Calu3 (cell line): Measurements from ENCODE around the gene DDX5. TPM values are rescaled to one million over a fixed set of nuclear protein-coding genes. Genes with fewer than 3 reads are reported as not detected.

Experiments used
- BruUV-seq: library from RNA; stranded (reverse); fragments of 400-500 nt; replicated peaks from 2 replicates; lab custom pipeline; 2021; lab: Mats Ljungman, UMichigan
- CTCF ChIA-PET: fragments of 300-600 bp; sonication (Branson Sonifier 250); formaldehyde crosslinking; loops from one replicate; lab custom pipeline; 2022; ENCODE audit warnings: antibody characterized with exemption; lab: Charles Lee
- DNase-seq: peaks from one replicate; pipeline ENCODE4 v3.0.0; 2022
- H3K27ac Mint-ChIP-seq: one replicate; pipeline ENCODE4 v1.8.0; 2022; ENCODE audit warnings: mixed read lengths; ENCODE audit not compliant: unreplicated experiment
- H3K27me3 Mint-ChIP-seq: one replicate; pipeline ENCODE4 v1.8.0; 2022; ENCODE audit warnings: mixed read lengths; ENCODE audit not compliant: unreplicated experiment
- H3K36me3 Mint-ChIP-seq: one replicate; pipeline ENCODE4 v1.8.0; 2022; ENCODE audit warnings: mild to moderate bottlenecking, moderate library complexity, mixed read lengths; ENCODE audit not compliant: insufficient read depth, unreplicated experiment
- H3K4me1 Mint-ChIP-seq: one replicate; pipeline ENCODE4 v1.8.0; 2022; ENCODE audit warnings: mild to moderate bottlenecking, low read depth, mixed read lengths; ENCODE audit not compliant: unreplicated experiment
- H3K4me3 Mint-ChIP-seq: one replicate; pipeline ENCODE4 v1.8.0; 2022; ENCODE audit warnings: mild to moderate bottlenecking, low read depth, moderate library complexity, mixed read lengths; ENCODE audit not compliant: unreplicated experiment
- H3K9me3 Mint-ChIP-seq: one replicate; pipeline ENCODE4 v1.8.0; 2022; ENCODE audit warnings: low read depth, mixed read lengths; ENCODE audit not compliant: unreplicated experiment
- intact Hi-C: fragments of 100-400 bp; cut with micrococcal nuclease; formaldehyde crosslinking; loops from one replicate; pipeline ENCODE4 v1.10.0; 2022; ENCODE audit not compliant: unreplicated experiment
- total RNA-seq: library from RNA; stranded (reverse); gene quantifications from 2 replicates; pipeline ENCODE4 v1.2.3, GENCODE V29; 2022
- TF ChIP-seq, protein P1 (sequence below): fragments of 200-600 bp; IDR thresholded peaks from one replicate; pipeline ENCODE4 v1.8.0; 2022; ENCODE audit warnings: antibody characterized with exemption; ENCODE audit not compliant: unreplicated experiment

DDX5 gene
- total RNA-seq, 1 experiment from 2014 or later, result 384 TPM

GRCh38 chr17:64457156-64457555 lies 48.9 kb downstream of the DDX5 start:
- Mint-ChIP-seq H3K4me1 (peaks cover 9% of the 10 kb centered on the region), H3K27me3 (no peaks in the 10 kb centered on the region), H3K27ac (no peak overlapping the region), H3K9me3 (no peaks in the 10 kb centered on the region), H3K4me3 (no peak overlapping the region), H3K36me3 (no peaks in the 10 kb centered on the region)
- BruUV-seq, result no TSS peak
- no peak for DNase-seq
- TF ChIP-seq, protein P1, sequence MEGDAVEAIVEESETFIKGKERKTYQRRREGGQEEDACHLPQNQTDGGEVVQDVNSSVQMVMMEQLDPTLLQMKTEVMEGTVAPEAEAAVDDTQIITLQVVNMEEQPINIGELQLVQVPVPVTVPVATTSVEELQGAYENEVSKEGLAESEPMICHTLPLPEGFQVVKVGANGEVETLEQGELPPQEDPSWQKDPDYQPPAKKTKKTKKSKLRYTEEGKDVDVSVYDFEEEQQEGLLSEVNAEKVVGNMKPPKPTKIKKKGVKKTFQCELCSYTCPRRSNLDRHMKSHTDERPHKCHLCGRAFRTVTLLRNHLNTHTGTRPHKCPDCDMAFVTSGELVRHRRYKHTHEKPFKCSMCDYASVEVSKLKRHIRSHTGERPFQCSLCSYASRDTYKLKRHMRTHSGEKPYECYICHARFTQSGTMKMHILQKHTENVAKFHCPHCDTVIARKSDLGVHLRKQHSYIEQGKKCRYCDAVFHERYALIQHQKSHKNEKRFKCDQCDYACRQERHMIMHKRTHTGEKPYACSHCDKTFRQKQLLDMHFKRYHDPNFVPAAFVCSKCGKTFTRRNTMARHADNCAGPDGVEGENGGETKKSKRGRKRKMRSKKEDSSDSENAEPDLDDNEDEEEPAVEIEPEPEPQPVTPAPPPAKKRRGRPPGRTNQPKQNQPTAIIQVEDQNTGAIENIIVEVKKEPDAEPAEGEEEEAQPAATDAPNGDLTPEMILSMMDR, result no peak
- CTCF ChIA-PET, result no interaction called here
- intact Hi-C loops, result no loop called here

DNA sequence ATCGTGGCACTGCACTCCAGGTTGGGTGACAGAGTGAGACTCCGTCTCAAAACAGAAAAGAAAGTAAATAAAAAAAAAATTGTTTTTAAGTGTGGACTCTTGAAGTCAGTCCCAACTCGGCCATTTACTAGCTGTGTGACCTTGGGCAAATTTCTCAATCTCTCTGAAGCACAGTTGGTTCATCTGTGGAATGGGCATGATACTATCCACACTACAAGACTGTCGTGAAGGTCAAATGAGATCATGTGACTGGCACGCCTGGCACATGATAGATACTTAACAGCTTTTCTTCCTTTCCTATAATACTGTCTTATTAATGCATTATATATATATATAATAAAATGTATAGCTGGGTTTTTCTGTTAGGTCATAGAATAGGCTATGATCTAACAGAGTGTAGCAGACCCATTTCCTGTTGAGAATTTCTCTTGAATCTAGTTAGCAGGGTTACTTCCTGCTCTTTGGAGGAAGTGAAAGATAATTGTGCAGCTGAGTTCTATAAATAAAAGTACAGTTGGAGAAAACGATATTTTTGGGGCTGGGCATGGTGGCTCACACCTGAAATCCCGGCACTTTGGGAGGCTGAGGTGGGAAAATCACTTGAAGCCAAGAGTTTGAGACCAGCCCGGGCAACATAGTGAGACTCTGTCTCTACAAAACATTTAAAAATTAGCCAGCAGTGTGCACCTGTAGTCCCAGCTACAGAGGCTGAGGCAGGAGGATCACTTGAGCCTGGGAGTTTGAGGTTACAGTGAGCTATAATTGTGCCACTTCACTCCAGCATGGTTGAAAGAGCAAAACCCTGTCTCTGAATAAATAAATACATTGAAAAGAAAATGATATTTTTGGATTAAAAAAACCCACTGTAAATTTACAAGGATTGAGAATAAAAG lies 49.9 kb downstream of the DDX5 start:
- BruUV-seq, result no TSS peak
- Mint-ChIP-seq H3K9me3 (no peaks in the 10 kb centered on the region), H3K27me3 (no peaks in the 10 kb centered on the region), H3K36me3 (no peaks in the 10 kb centered on the region), H3K27ac (no peak overlapping the region), H3K4me1 (peaks cover 9% of the 10 kb centered on the region), H3K4me3 (no peak overlapping the region)
- TF ChIP-seq, protein P1, result no peak
- DNase-seq, result no peak
- intact Hi-C loops, result no loop called here
- CTCF ChIA-PET, result no interaction called here

DNA sequence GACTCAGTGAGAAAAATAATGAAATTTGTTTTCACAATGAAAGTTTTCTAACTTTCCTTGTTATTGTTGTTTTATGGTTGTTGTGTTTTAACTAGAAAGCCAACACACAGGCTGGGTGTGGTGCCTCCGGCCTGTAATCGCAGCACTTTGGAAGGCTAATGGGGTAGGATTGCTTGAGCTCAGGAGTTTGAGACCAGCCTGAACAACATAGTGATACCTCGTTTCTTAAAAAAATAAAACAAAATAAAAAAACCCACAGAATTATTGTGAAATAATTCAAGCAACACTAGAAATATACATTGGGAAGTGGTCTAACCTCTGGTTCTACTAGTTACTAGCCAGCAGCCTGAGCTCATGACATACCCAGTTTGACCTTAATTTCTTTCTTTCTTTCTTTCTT lies 56.5 kb downstream of the DDX5 start:
- Mint-ChIP-seq H3K9me3 (no peaks in the 10 kb centered on the region), H3K27me3 (no peaks in the 10 kb centered on the region), H3K4me3 (no peak overlapping the region), H3K4me1 (no peaks in the 10 kb centered on the region), H3K36me3 (no peaks in the 10 kb centered on the region), H3K27ac (no peak overlapping the region)
- TF ChIP-seq, protein P1, result no peak
- no TSS peak for BruUV-seq
- DNase-seq, result no peak
- intact Hi-C loops, result no loop called here
- CTCF ChIA-PET, result interaction anchor here (0.8 kb wide), 1 partner anchor 200 kb away, joined by 5 read pairs; no protein-coding TSS in a partner anchor

DNA sequence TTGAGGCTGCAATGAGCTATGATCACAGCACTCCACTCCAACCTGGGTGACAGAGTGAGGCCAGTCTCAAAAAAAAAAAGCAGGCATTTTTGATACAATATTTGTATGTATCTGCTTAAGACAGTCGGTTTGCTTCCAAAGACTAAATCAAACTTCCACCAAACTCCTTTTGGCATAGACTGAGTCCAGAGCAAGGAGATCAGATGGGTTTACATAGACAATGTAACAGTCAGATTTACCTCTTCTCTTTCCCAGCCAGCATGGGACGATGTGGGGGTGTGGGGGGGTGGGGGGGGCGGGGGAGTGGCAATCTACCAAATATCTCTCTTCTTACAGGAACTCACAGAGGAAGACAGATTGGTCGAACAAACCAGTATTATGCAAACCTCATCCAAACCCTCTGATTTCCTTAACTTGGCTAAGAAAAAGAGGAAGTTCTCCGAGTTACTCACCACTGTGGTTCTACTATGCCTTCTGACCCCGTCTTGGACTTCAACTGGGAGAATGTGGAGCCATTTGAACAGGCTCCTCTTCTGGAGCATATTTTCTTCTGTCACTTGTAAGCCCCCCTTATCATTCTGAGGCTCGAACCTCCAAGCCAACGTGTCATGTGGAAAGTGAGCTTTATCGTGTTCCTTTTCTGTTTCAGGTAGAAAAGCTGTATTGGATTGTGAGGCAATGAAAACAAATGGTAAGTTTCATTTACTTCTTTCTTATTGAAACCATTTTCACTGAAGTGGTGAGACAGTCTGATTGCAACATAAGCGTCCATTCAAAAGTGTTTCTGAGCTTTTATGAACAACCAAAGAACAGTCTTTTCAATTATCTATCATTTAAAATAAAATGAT lies 57.2 kb downstream of the DDX5 start, which contains the start of gene MILR1:
TSS of gene MILR1 (plus strand) at position 451 of the 848 bp plus-strand sequence. CDS start at position 505, 54 bp downstream.
- CTCF ChIA-PET, result interaction anchor here (0.8 kb wide), 1 partner anchor 201 kb away, joined by 5 read pairs; no protein-coding TSS in a partner anchor
- peak; percentile 14 for DNase-seq
- TF ChIP-seq, protein P1, result no peak
- no peaks in the 10 kb centered on the region for H3K4me1 Mint-ChIP-seq
- peak within 1 kb of the TSS; percentile 62 for H3K27ac Mint-ChIP-seq
- intact Hi-C loops, result no loop called here
- no peaks in the 10 kb centered on the region for H3K9me3 Mint-ChIP-seq
- H3K36me3 Mint-ChIP-seq, result no peaks in the 10 kb centered on the region
- BruUV-seq, result no TSS peak
- H3K27me3 Mint-ChIP-seq, result no peaks in the 10 kb centered on the region
- H3K4me3 Mint-ChIP-seq, result no peak within 1 kb of the TSS
